ENCODE measurements around the gene PRDM11.
"Not testable (repeated sequence)": the region's sequence is repeated elsewhere in the genome, so short reads cannot be mapped to it uniquely, and the experiment has no call there.

PRDM11 gene

DNA sequence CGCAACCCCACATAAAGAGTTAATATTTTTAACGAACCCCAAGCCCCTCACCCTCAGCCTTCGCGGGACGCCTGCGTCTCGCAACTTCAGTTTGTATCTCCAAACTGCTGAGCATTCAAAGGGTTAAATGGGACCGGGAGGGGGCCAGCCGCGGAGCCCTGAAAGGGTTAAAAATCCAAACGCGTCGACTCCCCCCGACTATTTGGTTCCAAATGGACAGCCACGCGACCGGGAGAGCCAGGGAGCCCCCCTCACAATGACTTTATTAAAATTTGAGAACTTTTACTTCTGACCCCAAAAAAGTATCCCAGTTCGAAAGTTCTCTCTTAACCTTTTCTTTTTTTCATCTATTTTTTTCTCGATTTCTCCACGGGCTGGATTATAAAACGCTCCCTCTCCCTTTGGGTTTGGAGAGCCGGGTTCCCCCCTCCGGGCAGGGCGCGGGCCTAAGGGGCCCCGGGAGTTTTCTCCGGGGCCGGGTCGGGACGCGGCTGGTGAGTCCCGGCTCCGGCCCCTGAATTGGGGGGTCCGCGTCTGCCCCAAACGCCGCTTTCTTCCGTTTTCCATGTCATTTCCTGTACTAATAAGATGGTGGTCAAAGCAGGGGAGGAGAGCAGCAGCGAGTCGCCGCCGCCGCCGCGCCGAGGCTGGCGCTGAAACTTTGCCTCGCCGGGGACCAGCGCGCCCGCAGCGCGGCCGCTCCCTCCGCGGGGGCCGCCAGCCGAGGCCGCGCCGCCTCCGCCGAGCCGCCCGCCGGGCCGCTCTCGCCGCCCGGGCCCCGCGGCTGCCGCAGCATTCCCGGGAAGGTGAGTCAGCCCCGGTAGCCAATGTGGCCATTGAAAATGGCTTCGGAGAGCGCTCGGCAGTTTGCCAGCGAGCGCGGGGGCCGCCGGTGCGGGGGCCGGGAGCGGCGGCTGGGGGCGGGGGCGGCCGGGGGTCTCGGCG, at the start of gene PRDM11:
TSS of gene PRDM11 (plus strand) at position 568 of the 945 bp plus-strand sequence. CDS start 35,128 bp downstream, outside the sequence.
- DNase-seq (ENCODE audit: low spot score) = peak; percentile 93

DNA sequence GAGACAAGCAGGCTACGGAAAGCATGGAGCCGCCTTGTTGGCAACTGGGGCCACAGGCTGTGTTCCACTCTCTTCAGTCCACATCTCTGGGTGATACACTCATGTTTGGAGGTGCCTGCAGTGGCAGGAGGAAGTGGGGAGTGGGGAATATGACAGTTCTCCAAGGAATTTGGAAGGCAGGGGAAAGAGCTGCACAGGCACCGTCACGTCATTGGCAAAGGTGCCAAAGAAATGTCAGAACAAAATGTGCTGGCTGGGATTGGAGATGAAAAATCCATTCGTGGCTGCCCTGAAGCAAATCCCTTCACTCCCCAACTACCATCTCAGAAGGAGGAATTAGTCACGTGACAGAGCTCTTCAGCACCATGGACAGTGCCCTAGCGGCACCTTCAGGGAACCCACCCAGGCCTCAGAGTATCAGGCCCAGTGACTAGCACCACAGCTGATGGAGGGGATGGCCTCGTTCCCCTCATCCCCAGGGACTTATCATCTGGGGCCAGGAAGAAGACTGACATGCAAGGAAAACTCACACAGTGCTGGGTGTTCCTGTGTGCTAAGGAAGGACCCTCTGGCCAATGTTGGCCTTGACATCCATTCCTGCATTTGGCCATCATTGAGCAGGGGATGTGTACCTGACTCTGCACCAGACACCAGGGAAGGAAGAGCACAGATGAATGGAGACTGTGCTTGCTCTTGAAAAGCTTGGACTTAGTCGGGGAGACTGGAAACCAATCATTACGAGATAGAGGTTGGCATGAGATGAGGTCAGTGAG, 48.5 kb upstream of the PRDM11 start:
- peak; percentile 55 for DNase-seq (ENCODE audit: low spot score)

DNA sequence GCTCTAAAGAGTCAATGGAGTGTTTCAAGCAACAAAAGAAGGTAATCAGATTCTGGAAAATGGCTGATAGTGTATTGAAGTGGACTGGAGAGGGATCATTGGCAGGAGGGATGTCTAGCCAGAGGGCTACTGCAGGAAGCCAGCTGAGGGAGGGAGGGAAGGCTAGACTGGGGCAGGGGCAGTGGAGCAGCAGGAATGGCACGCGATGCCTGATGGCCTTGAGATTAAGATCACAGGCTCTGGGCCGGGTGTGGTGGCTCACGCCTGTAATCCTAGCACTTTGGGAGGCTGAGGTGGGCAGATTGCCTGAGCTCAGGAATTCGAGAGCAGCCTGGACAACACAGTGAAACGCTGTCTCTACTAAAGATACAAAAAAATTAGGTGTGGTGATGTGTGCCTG, 47.5 kb upstream of the PRDM11 start:
- no peak for DNase-seq (ENCODE audit: low spot score)

DNA sequence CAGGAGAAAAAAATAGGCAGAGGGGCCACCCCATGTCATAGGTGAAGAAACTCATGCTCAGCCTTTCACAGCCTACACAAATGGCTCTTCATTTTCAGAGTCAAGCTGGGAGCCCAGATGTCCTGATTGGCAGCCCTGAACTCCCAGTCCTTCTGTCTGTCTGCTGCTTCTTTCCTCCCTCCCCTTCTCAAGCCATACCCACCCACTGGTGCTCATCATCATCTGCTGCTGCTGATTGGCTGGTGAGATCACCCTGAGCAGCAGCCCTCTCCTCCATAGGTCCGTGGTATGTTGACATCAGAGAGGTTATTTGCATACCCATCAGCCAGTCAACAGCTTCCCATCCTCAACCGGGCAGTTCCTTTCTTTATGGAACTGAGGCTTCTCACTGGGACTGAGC, 46.1 kb upstream of the PRDM11 start:
- peak; percentile 42 for DNase-seq (ENCODE audit: low spot score)

DNA sequence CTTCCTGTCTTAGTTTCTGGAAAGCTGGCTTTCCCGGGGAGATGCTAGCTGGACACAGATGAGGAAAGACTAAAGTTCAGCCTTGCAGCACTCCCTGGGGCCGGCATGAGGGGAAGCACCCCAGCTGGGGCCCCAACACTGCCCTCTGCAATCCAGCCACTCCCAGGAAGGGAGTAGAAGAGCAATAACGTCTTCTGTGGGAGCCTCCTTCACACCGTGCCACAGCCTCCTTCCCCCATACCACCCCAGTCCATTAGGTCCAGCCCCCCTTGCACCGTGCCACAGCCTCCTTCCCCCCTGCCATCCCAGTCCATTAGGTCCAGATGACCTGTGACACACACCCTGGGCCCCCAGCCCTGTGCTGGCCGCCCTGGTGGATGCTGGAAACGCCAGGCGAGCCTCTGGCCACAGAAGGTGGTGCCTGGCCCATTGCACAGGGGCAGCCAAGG, 44.1 kb upstream of the PRDM11 start:
- DNase-seq (ENCODE audit: low spot score) = no peak

DNA sequence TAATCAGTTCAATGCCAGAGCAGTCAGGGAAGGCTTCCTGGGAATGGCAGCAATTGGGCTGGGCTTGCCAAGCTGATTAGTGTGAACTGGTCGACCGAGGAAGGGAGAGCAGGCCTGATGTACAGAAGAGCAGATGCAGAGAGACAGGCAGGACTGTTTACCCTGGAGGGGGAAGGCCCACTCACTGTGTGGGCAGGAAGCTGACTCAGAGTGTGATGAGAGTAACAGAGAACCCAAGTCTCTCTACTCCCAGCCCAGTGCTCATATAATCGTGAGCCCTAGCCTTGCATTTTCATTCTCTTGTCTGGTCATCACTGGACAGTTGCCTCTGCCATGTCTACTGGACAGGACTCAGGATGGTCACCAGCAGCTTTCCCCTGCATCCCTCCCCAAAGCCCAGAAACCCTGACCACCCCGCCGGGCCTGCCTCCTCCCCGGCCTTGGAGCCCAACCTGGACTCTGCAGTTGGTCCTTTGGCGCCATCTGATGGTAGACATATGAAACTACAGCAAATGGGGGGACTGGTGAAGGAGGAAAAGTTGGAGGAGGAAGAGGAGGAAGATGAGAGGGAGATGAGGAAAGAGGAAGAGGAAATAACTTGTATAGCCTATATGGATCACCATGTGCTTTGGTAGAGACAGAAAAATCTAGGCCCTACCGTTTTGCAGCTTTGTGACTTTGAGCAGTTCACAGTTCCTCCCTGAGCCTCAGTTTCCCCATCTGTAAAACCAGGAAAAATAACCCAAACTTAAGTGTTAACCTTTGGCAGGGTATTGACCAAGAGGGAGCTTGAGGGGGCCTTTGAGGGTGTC, 43.4 kb upstream of the PRDM11 start:
- peak; percentile 87 for DNase-seq (ENCODE audit: low spot score)

DNA sequence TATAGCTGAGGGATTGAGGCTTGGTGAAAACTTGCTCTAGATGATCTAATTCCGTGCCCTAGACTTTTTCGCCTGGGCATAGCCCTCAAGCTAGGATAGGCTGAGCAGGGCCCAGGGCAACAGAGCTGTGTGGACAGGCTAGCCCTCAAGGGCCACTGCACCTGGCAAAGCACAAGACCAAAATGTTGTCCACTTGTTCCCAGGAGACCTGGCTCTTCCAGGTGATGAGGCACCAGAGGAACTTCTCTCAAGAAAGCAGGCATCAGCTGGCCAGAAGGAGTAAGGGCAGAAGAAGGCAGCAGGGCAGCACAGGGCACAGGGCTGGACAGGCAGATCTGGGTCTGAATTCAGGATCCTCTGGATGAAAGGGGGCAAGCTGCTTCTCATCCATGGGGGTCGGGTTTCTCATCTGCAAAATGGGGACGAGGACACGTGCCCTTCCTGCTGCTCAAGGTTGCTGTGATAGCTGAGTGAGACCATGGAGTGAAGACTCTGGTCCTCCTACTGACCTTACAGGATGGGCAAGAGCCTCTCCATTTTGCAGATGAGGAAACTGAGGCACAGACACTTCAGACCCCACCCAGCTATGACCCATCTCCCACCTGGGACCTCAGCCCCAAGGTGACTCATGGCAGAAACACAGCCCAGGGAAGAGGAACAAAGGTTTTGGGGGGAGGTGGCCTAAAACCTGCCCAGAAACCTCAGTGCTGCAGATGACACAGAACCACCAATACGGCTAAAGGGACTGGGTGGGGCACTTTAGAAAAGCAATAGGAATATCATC, 42.2 kb upstream of the PRDM11 start:
- no peak for DNase-seq (ENCODE audit: low spot score)

DNA sequence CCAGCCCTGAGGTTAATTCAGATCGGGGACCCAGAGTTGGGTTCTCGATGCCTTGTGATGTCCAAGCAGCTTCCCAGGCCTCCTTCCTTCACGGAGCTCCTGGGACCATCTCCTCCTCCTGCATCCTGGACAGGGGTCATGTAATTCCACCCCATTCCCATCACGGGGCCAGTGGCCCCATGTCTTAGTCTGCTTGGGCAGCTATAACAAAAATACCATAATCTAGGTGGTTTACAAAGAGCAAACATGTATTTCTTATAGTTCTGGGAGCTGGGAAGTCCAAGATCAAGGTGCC, 41.7 kb upstream of the PRDM11 start:
- DNase-seq (ENCODE audit: low spot score) = no peak

DNA sequence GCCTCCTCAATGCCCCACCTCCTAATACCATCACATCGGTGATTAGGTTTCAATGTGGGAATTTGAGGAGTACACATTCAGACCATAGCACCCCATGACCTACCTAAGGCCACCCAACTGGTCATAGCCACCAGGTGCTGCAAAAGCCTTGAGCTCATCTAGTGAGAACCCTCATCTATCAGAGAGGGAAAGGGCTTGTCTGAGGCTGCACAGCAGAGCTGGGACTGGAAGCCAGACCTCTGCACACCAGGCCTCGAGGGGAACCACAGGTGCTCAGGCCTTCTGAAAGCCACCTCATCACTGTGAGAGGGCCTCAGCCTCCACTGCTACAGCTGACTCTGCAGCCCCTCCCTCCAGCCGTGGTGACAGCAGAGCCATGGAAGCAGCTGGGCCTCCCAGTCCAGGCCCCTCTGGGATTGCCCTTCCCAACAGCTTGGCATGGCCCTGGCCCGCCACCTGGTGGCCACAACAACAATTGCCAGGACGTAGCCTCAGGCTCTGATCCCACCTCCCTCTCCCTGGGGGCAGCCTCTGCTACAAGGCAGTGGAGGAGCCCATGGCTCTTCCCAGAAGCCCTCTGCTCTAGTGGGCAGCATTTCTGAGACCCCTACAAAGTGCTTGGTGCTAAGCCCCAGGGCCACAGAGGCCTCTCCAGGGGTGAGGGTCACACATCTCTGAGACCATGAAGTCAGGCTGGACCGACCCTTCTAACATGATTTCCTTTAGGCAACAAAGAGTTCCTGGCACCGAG, 41.0 kb upstream of the PRDM11 start:
- peak; percentile 89 for DNase-seq (ENCODE audit: low spot score)

DNA sequence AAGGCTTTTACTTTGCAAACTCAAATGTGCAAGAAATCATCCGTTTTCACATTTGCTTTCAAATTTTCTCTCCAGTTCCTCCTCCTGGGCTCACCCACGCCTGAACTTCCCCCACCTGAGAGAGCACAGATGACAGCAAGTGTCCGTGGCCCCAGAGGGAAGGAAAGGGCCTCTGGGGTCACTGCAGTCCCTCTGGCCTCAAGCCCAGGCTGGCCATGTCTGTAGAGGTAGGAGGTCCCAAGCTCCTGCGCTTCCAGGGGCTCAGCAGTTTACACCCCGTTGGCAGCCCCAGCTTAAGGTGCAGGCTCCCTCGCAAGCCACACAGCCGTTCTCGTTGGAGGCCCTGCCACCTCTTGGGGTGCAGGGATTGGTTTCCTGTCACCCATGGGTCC, 40.5 kb upstream of the PRDM11 start:
- no peak for DNase-seq (ENCODE audit: low spot score)

DNA sequence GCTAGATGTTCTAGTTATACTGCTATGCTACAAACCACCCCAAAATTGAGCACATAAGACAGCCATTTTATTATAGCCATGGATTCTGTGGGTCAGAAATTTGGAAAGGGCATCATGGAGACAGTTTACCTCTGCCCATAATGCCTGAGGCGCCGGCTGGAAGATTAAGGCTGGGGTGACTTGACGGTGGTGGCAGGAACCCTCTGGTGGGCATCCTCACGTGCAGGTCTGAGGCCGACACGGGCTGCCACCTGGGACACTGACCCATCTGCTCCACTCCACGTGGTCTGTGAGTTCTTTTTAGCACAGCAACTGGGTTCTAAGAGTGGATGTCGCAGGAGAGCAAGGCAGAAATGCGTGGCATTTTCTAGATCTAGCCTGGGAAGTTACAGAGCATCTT, 40.0 kb upstream of the PRDM11 start:
- no peak for DNase-seq (ENCODE audit: low spot score)

DNA sequence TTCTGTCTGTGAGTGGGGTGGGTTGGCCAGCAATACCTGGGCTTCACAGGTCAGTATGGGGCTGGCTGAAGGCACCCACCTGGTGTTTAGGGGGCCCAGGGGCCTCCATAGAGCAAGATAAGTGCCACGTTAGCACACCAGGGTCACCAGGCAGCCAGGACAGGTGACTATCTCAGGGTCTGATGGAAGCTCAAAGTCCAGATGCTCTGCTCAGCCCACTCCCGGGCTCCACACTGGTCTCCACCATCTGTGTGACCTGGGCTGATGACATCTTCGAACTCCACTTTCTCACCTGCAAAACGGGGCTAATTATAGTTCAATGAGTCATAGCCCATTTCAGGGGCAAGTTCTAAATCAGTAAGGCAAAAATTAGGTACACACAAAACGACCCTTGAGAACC, 39.4 kb upstream of the PRDM11 start:
- no peak for DNase-seq (ENCODE audit: low spot score)

DNA sequence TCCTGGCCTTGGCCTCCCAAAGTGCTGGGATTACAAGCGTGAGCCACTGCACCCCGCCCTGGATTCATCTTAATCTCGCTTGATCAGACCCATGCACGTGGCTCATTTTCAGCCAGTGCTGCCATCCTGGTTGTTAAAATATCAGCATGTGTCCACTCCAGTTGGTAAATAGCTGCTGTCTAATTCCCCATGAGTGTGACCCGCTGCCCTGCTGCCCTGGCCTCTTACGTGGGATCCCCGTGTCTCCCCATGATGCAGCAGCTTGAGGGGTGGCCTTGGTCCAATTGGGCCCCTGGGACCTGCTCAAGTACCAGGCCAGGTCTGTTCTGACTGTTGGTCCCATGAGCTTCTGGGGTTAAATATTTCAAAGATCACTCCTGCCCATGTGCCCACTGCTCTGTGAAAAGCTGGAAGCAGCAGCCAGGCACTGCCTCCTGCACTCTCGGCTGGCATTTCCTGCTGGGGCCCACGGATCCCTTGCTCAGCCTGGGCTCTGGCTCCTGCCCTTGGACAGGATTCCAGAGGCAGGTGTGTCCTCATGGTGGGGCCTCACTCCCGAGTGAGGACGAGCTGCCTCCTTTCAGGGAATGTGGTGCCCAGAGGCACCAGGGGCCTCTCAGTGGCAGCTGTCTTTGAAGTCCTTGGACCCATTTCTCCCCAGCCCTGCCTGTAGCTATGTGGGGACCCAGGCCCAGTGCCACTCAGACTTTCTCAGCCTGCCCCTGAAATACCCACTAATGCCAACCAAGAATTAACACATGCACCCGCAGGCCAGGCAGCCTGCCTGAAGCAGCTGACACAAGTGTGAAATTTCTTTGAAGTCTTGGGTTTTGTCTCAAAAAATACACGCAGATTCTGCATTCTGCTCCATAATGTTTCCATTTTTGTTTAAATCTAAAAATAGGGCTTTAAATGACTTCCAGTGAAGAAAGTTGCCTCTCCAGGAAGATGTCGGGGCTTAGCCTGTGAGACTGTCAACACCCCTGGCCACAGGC, 38.1 kb upstream of the PRDM11 start:
- DNase-seq (ENCODE audit: low spot score) = no peak

DNA sequence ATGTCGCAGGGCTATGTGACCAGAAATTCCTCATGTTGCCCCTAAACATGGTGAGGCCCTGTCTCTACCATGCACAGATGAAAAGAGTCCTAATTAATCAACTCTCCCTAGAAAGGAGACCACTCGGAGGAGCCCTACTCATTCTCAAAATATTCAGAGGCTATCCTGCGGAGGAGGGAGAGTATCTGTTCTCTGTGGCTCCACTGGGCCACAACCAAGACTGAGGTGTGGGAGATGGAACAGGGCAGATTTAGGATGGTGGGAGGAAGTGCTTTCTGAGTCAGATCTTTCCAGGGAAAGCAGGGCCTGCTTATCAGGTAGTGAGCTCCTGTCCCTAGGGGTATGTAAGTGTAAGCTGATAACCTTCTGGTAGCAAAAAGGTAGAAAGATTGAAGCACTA, 37.0 kb upstream of the PRDM11 start:
- DNase-seq (ENCODE audit: low spot score) = no peak

DNA sequence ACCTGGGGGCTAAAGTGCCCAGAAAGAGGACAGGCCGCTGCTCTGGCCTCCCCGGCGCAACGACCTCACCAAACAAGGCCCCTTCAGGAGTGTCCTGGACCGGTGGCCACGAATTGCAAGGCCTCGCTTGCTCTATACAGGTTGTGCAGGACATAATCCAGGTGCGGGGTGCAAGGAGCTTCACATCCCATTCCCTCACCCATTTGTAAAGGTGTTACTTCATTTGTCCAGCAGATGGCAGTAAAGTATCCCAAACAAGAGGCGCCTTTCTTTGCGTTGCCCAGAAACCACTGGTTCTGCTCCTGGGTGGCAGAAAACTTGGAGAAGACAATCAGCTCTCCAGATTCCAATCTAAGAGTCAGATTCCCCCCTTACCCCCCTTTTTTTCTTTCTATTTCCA, 35.9 kb upstream of the PRDM11 start:
- peak; percentile 83 for DNase-seq (ENCODE audit: low spot score)

DNA sequence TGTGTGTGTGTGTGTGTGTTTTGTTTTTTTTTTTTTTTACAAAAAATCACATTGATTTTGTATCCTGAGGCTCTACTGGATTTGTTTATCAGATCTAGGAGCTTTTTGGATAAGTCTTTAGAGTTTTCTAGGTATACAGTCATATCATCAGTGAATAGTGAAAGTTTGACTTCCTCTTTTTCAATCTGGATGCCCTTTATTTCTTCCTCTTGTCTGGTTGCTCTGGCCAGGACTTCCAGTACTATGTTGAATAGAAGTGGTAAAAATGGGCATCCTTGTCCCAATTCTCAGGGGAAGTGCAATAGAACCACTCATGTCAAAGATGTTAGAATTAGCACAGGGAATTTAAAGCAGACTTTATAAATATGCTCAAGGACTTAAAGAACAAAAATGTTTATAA, 32.6 kb upstream of the PRDM11 start:
- DNase-seq (ENCODE audit: low spot score) = no peak

DNA sequence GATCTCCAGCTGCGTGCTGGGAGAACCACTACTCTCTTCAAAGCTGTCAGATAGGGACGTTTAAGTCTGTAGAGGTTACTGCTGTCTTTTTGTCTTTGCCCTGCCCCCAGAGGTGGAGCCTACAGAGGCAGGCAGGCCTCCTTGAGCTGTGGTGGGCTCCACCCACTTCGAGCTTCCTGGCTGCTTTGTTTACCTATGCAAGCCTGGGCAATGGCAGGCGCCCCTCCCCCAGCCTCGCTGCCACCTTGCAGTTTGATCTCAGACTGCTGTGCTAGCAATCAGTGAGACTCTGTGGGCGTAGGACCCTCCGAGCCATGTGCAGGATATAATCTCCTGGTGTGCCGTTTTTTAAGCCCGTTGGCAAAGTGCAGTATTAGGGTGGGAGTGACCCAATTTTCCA, 18.6 kb upstream of the PRDM11 start:
- not testable (repeated sequence) for DNase-seq (ENCODE audit: low spot score)

DNA sequence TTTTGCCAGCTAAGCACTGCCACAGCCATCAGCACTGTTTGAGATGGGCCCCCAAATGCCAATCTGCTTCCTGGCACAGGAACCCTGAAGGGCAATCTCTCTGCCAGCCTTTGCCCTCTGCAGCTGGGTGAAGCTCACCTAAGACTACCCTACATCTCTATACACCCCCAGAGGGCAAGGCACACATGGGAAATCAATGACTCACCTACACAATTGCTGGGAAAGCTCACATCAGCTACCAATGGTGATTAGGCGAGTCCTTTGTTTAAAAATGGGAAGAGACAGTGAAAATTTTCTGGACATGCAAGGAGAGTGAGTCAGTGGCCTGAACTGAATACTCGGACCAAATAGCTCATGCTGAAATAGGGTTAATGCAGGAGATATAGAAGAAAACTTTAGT, 12.6 kb upstream of the PRDM11 start:
- no peak for DNase-seq (ENCODE audit: low spot score)

DNA sequence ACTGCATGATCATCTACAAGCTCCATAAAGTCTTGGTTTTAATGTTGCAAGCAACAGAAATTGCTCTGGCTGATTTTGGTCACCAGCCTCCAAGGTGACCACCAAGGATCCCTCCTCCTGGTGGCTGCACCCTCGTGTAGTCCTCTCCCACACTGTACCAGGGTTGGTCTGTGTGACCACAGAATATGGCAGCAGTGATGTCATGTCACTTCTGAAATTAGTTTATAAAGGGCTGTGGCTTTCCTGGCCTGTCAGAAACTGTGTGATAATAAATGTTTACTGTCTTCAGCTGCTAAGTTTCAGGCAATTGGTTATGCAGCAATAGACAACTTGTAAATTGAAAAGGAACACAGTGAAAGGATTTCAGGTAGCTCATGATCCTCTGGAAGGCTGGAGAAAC, 5.3 kb upstream of the PRDM11 start:
- no peak for DNase-seq (ENCODE audit: low spot score)

DNA sequence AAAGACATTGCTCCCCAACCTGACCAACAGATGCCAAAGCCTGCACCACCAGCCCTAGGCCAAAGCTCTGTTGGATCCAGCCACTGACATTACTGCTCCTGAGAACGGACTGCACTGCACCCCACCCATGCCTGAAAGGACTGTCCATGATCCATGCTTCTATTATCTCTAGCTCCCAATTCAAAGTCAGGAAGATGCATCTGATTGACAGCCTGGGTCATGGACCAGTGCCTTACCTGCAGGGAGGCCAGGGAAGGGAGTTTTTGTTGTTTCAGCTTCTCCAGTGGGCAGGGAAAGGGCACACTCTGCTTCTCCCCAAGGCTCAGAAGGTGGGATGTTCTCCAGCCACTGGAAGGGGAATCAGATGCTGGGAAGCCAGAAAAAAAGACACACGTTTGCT, 4.8 kb upstream of the PRDM11 start:
- no peak for DNase-seq (ENCODE audit: low spot score)
